HG03103 (cell line): ENCODE results near the gene PGM2.
"Not testable (repeated sequence)": the region's sequence is repeated elsewhere in the genome, so short reads cannot be mapped to it uniquely, and the experiment has no call there.

Source experiments
- ATAC-seq: cut with Tn5 transposase; IDR thresholded peaks from one replicate; pipeline ENCODE4 v1.9.1; 2021; ENCODE audit warnings: low read depth; ENCODE audit not compliant: unreplicated experiment

Gene PGM2

DNA sequence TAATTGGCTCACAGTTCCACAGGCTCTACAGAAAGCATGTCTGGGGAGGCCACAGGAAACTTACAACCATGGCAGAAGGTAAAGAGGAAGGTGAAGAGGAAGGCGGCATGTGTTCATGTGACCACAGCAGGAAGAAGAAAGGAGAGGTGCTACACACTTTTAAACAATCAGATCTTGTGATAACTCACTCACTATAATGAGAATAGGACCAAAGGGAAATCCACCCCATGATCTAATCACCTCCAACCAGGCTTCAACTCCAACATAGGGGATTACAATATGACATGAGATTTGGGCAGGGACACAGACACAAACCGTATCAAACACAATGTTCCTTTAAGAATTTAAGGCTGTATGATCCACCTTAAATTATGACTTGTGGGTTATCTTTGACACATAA, 10.5 kb upstream of the PGM2 start:
- ATAC-seq: no peak

- no peak for ATAC-seq
Observed at GRCh38 chr4:37816719-37817118, 9.8 kb upstream of the PGM2 start.

DNA sequence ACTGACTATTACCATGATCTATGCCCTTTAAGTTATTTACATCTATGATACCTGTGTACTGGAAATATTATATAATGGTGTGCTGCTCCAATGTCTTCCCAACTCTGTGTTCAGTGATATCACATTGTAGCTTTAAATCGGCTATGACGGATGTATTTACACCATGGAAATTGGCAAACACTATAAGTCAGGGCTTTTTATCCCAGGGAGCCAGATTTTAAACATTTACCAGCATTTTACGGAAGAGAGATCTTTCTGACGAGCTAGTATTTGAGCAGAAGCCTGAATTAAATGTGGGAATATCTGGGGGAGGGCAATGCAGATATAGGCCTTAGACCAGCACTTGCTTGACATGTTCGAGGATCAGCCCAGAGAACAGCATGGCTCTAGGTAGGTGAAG, 7.7 kb upstream of the PGM2 start:
- ATAC-seq: no peak

- not testable (repeated sequence) for ATAC-seq
Observed at GRCh38 chr4:37820458-37820857, 6.0 kb upstream of the PGM2 start.

DNA sequence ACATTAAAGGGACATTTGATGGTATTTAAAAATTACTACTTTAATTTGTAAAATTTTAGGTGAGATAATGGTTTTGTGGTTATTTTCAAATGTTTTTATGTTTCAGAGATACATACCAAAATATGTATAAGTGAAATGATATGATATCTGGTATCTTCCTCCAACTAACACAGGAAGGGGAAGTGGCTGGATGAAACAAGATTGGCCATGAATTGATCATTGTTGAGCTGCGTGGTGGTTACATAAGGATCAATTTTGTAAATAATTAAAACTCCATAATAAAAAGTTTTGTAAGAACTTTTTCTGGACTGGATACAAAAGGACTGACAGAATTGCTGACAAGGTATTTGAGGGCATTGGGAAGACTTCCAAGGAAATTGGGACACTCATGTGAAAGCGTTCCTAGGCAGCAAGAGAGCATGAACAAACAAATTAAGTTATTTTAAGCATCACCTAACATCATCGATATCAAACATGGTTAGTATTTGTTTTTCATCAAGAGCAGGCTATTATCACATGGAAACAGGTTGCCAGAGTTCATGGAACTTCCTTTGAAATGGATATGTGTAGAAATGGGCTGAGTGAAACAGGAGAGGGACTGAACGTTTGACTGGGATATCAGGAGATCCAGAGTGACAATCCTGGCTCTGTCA, 4.4 kb upstream of the PGM2 start:
- no peak for ATAC-seq

DNA sequence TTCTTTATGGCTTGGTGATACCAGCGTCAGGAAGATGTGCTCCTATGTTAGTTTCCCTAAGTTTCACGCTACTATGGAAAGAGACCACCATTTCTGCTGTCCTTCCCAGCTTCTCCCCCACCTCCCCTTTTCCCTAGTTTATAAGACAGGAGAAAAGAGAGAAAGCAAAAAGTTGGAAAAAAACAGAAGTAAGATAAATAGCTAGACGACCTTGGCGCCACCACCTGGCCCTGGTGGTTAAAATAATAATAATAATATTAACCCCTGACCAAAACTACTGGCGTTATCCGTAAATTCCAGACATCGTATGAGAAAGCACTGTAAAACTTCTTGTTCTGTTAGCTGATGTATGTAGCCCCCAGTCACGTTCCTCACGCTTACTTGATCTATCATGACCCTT, 985 bp upstream of the PGM2 start:
- not testable (repeated sequence) for ATAC-seq

DNA sequence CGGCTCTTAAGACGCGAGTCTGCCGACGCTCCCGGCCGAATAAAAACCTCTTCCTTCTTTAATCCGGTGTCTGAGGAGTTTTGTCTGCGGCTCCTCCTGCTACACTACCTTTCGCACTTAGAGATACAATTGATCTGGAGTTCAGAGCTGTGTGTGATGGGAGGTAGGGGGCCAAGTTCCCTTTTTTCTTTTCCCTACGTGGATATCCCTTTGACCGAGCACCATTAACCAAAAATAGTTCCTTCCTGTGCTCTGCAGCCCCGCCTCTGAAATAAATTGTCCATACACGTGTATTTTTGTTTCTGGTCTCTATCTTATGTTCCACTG, 555 bp upstream of the PGM2 start:
- ATAC-seq: peak; percentile 5

DNA sequence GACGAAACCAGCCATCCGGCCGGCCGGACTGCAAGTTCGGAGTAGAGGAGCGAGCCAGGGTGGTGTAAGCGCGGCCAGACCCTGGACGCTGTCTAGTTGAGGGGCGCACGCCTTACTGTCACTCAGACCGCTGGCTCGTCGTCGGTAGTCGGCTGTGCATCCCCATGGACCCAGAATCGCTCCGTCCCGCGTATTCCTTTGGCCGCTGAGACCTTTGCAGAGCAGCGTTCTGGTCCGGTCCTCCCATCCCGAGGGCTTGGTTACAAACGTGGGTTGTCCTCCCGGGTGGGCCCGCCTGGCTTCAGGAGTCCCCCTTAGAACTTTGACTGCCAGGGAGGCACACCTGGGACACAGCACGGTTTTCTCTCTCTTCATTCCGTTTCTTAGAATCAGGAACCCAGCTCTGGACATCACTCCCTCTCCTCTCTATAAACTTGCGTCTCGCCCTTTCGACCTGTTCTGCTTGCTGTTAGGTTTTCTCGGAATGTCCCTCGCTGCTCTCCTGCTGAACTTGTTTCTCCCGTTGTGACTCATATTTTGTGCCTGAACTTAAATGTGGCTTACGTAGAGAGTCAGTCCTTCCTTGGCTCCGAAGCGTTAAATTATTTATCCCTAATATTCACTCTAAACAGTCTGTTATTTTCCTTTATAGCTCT, 672 bp downstream of the PGM2 start:
- ATAC-seq: peak; percentile 33

- no peak for ATAC-seq
Observed at GRCh38 chr4:37827802-37828321, 1.4 kb downstream of the PGM2 start.

DNA sequence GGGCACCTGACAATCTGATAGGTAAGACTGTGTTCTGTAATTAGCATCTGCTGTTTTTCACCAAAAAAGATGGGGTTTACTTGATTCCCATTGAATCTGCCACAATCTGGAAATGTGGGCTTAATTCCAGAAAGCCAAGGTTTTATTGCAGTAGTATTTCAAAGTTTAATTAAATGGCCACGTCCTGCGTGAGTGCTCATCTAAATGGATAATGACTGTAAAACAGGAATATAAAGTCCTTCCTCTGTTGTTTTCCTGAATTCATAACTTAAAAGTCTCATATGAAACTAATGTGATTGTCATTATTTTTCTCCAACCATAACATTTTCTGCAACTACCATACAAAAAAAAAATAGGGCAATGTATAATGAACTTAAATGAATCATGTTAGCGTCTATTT, 2.4 kb downstream of the PGM2 start:
- ATAC-seq: no peak

- no peak for ATAC-seq
Observed at GRCh38 chr4:37830640-37831039, 4.2 kb downstream of the PGM2 start.

DNA sequence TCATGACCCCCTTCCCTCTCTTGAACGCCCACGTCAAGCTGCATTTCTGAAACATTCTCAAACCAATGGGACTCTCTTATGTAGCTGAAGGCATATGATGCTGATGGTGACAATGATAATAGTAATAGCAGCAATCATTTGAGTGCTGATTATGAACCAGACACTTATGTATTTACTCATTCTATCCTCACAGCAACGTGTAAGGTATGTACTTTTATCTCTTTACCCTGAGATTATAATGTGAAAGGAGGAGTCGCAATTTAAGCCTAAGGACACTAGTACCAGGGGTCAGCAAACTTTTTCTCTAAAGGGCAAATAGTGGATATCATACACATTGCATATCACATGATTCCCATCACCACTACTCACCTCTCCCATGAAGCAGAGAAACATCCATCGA, 8.5 kb downstream of the PGM2 start:
- no peak for ATAC-seq

- no peak for ATAC-seq
Observed at GRCh38 chr4:37835806-37836205, 9.3 kb downstream of the PGM2 start.

DNA sequence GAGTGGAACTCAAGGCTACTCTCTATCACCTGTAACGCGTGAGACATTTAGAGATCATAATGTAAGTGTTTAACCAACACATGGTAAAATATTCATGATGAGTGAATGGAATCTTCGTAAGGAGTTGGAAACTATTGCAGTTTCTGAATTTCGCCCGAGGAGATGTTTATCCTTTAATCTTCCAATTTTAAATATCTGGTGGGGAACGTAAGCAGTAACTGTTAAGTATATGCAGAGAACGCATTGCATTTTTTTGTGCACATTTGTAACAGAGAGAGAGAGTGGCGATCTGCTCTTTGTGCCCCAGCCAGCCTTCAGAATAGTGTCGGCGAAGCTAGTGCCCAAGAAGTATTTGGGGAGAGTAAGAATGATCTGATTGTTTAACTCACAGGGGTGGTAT, 9.8 kb downstream of the PGM2 start:
- no peak for ATAC-seq

GRCh38 chr4:37836838-37837440, 10.5 kb downstream of the PGM2 start:
- ATAC-seq: no peak

- ATAC-seq: no peak
Observed at GRCh38 chr4:37837446-37837845, 11.0 kb downstream of the PGM2 start.

GRCh38 chr4:37839426-37839825, 12.9 kb downstream of the PGM2 start:
- ATAC-seq: no peak

- no peak for ATAC-seq
Observed at GRCh38 chr4:37844204-37844603, 17.7 kb downstream of the PGM2 start.

DNA sequence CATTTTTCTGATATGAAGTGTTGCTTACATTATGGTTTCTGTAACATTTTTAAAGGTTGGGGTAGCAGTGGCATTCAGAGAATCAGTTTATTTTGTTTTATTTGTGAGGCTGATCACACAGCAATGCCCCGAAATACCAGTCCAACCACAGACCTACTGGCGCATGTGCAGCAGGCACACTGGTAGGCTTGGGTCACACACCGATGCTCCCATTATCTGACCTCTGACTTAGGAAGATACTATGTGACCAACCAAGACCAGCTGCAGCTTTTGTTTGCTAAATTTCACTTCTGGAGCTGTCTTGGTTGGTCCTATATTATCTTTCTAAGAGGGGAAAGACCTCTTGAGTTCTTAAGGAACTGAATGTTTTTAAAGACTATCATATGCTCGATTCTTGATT, 18.7 kb downstream of the PGM2 start:
- no peak for ATAC-seq

- ATAC-seq: no peak
Observed at GRCh38 chr4:37847311-37847884, 20.9 kb downstream of the PGM2 start.

DNA sequence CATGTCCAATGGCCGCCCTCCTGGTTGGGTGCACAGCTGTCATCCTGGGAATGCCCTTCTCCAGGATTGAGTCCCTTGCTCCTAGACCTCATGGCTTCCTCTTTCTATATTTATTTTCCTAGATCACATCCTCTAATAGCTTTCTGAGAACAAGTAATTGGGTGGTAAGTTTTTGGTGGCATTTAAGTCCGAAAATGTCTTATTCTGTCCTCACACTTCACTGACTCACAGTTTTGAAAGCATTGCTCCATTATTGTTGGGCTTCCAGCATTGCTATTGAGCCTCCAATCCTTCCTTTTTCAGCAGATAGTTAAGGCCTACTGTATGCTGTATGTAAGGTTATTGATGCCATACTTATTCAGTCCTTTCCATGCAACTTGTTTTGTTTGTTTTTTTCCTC, 25.9 kb downstream of the PGM2 start:
- ATAC-seq: no peak

DNA sequence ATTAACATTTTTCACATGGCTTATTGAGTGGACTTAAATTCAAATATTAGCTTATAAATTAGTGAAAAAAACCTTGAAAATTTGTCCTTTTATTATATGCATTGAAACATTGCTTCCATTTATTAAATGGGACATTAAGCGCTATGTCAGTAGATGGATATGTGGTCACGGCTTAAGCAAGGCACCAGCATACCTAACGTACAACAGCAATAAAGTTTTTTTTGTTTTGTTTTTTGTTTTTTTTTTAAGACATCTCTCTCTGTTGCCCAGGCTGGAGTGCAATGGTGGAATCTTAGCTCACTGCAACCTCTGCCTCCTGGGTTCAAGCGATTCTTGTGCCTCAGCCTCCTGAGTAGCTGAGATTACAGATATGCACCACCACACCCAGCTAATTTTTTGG, 31.6 kb downstream of the PGM2 start:
- ATAC-seq: no peak
